HepG2 (cell line): ENCODE data around the gene CRTC2. TPM values are rescaled to one million over a fixed set of nuclear protein-coding genes. Genes with fewer than 3 reads are reported as not detected.

ENCODE experiments used
- ATAC-seq: fragments of 200-7000 bp; cut with Tn5 transposase; 3 replicates; pipeline ENCODE4 v1.9.1; 2020; ENCODE audit warnings: mild to moderate bottlenecking, moderate library complexity
- BruUV-seq: library from RNA; stranded (reverse); fragments of 400-500 nt; replicated peaks from 2 replicates; lab custom pipeline; 2021; lab: Mats Ljungman, UMichigan
- CTCF ChIA-PET: fragments of 300-600 bp; formaldehyde crosslinking; extraction: SDS; loops from one replicate; lab custom pipeline; 2021; ENCODE audit warnings: low total read pairs, inconsistent platforms, low intra/inter-chr PET ratio; lab: Yijun Ruan, JAX
- POLR2A ChIA-PET: fragments of 350-600 bp; sonication (Branson Sonifier 250); formaldehyde crosslinking; loops from one replicate; lab custom pipeline; 2020; ENCODE audit warnings: antibody characterized with exemption, inconsistent platforms; lab: Yijun Ruan, JAX
- DNase-seq: peaks from one replicate; pipeline ENCODE4 v3.0.0-alpha.2; 2015; ENCODE audit warnings: low spot score
- FAIRE-seq: peaks from 3 replicates; lab custom pipeline; 2011; peaks lifted over from hg19 to GRCh38; lab: Jason Lieb, UNC
- H2AFZ ChIP-seq: one replicate; pipeline ENCODE4 v1.6.1; 2011; ENCODE audit warnings: low read length, inconsistent platforms
- H3K27ac ChIP-seq: fragments of 300-600 bp; 3 replicates; pipeline ENCODE4 v1.8.0; 2011; ENCODE audit warnings: mixed run types, mild to moderate bottlenecking, mixed read lengths, low read length, inconsistent platforms; ENCODE audit not compliant: insufficient read depth; ENCODE audit errors: extremely low read length
- H3K27me3 ChIP-seq, 2 experiments: fragments of 200-600 bp in 1 of 2; 2 replicates in 1 of 2; 3 replicates in 1 of 2; pipeline versions ENCODE4 v1.6.0 to v1.8.0; 2011; ENCODE audit warnings: low read length in 2 of 2, mild to moderate bottlenecking in 2 of 2, moderate library complexity in 2 of 2, inconsistent platforms in 1 of 2; ENCODE audit not compliant: insufficient read depth in 2 of 2, control insufficient read depth in 1 of 2
- H3K36me3 ChIP-seq, 2 experiments: fragments of 200-600 bp in 1 of 2; replicated peaks in 1 of 2; 2 replicates in 1 of 2; 3 replicates in 1 of 2; pipeline versions ENCODE4 v1.5.1 to v1.8.0; 2011; ENCODE audit warnings: low read length in 2 of 2, inconsistent platforms in 1 of 2; ENCODE audit not compliant: insufficient read depth in 2 of 2, control insufficient read depth in 1 of 2
- H3K4me1 ChIP-seq: 2 replicates; pipeline ENCODE4 v1.5.1; 2012; ENCODE audit warnings: low read length, inconsistent platforms; ENCODE audit not compliant: insufficient read depth
- H3K4me2 ChIP-seq: 2 replicates; pipeline ENCODE4 v1.6.0; 2011; ENCODE audit warnings: low read depth, low read length, inconsistent platforms
- H3K4me3 ChIP-seq, 3 experiments: fragments of 200-600 bp in 1 of 3; sonication (generic), shearing (Covaris generic) in 1 of 3; replicated peaks in 1 of 3; 2 replicates each; pipeline ENCODE4 v1.5.1; 2011 to 2016; ENCODE audit warnings: low read length in 3 of 3, inconsistent platforms in 2 of 3, low read depth in 2 of 3, mild to moderate bottlenecking in 2 of 3, control low read depth in 1 of 3, mixed read lengths in 1 of 3; ENCODE audit not compliant: insufficient read depth in 1 of 3
- H3K79me2 ChIP-seq: one replicate; pipeline ENCODE4 v1.6.1; 2011; ENCODE audit warnings: low read length, inconsistent platforms; ENCODE audit not compliant: insufficient read depth
- H3K9ac ChIP-seq: 2 replicates; pipeline ENCODE4 v1.6.0; 2011; ENCODE audit warnings: mild to moderate bottlenecking, low read depth, low read length, inconsistent platforms; ENCODE audit not compliant: insufficient read depth
- H3K9me3 ChIP-seq: 2 replicates; pipeline ENCODE4 v1.5.1; 2012; ENCODE audit warnings: mild to moderate bottlenecking, low read length
- H4K20me1 ChIP-seq: 2 replicates; pipeline ENCODE4 v1.6.0; 2011; ENCODE audit warnings: inconsistent platforms, mild to moderate bottlenecking, low read length, moderate library complexity; ENCODE audit not compliant: insufficient read depth
- ATRX ChIP-seq: sonication (generic); formaldehyde crosslinking; IDR thresholded peaks from 2 replicates; pipeline ENCODE4 v1.4.0; 2020; ENCODE audit warnings: missing genetic modification reagents, borderline replicate concordance
- CCDC6 ChIP-seq: sonication (generic); formaldehyde crosslinking; IDR thresholded peaks from 2 replicates; pipeline ENCODE4 v1.8.1; 2022; ENCODE audit warnings: mild to moderate bottlenecking, missing genetic modification reagents, moderate library complexity
- HHEX ChIP-seq: IDR thresholded peaks from 2 replicates; pipeline ENCODE4 v1.6.1; 2016; ENCODE audit warnings: control low read depth
- KDM1A ChIP-seq: IDR thresholded peaks from 2 replicates; pipeline ENCODE4 v1.6.1; 2016; ENCODE audit warnings: missing compliant biosample characterization
- POLR2G ChIP-seq: fragments of 200-400 bp; formaldehyde crosslinking; IDR thresholded peaks from 2 replicates; pipeline ENCODE4 v1.6.1; 2018; ENCODE audit warnings: mild to moderate bottlenecking, low read depth, low read length, moderate library complexity
- RFXAP ChIP-seq: sonication (generic); formaldehyde crosslinking; IDR thresholded peaks from 2 replicates; pipeline ENCODE4 v1.4.0; 2020; ENCODE audit warnings: missing genetic modification reagents, borderline replicate concordance
- ZNF501 ChIP-seq: sonication (generic); formaldehyde crosslinking; IDR thresholded peaks from 2 replicates; pipeline ENCODE4 v1.5.1; 2020; ENCODE audit warnings: mild to moderate bottlenecking, moderate library complexity, missing genetic modification reagents
- ZNF556 ChIP-seq: sonication (generic); formaldehyde crosslinking; IDR thresholded peaks from 2 replicates; pipeline ENCODE4 v1.4.0; 2020; ENCODE audit warnings: mild to moderate bottlenecking, missing genetic modification reagents, borderline replicate concordance
- ZNF660 ChIP-seq: sonication (generic); formaldehyde crosslinking; IDR thresholded peaks from 2 replicates; pipeline ENCODE4 v1.5.1; 2020; ENCODE audit warnings: mild to moderate bottlenecking, low read depth, missing genetic modification reagents, borderline replicate concordance
- WGBS: methylation state at CpG from one replicate; pipeline ENCODE4 v1.1.6; 2017; ENCODE audit warnings: low lambda C conversion rate; 5-methylcytosine and 5-hydroxymethylcytosine counted together
- in situ Hi-C: cut with HindIII; loops from 2 replicates; pipeline ENCODE4 v1.10.0; 2017; ENCODE audit warnings: low pct_unique_long_range_greater_than_20kb; ENCODE audit not compliant: extremely low pct_ligation_motif_present
- intact Hi-C: fragments of 100-400 bp; cut with micrococcal nuclease; formaldehyde crosslinking; loops from one replicate; pipeline ENCODE4 v1.10.0; 2022; ENCODE audit not compliant: unreplicated experiment
- polyA plus RNA-seq, 8 experiments: library from polyadenylated mRNA; depleted of rRNA in 3 of 8; stranded (reverse) in 7 of 8; unstranded in 1 of 8; fragments of >200 nt; fragmentation: Illumina TruSeq in 4 of 8; extraction: Trizol in 4 of 8; gene quantifications; 2 replicates each; pipeline versions ENCODE4 v1.2.1 to v1.2.3, GENCODE V29; 2011 to 2016; ENCODE audit warnings: low read depth in 4 of 8, missing spikeins in 1 of 8, mixed read lengths in 1 of 8; ENCODE audit not compliant: insufficient read depth in 1 of 8
- total RNA-seq, 5 experiments: library from RNA; depleted of rRNA; stranded (reverse); fragments of >200 nt; fragmentation: Illumina TruSeq; extraction: Trizol; gene quantifications; 2 replicates each; pipeline ENCODE4 v1.2.3, GENCODE V29; 2016; ENCODE audit warnings: low read depth in 1 of 5
- TF ChIP-seq, protein P1 (sequence below): sonication (generic); formaldehyde crosslinking; IDR thresholded peaks from 2 replicates; pipeline ENCODE4 v1.4.0; 2020; ENCODE audit warnings: mild to moderate bottlenecking, low read depth, missing genetic modification reagents

Gene CRTC2
- total and polyA plus RNA-seq, 2 of the 13 experiments (the other 11 are each of a cell fraction or from before 2014, with no cell fraction given) = 6.1 to 26.7 TPM

DNA sequence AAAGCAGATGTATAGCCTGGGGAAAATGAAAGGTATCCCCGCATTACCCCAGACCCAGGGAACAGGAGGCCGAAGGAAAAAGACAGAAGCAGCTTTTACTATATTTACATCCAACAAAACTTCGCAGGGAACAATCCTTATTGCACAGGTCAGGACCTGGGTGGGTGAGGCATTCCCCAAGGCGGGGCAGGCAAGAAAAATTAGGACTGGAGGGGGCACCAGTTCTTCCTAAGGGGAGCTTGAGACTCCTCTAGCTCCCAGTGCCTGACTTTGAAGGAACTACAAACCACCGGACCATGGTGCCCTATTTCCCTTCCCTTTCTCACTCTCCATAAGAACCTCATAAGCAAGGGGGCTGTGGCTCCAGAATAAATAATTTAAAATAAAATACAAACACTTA, 29.0 kb downstream of the CRTC2 start (continued):
- TF ChIP-seq KDM1A (CRISPR knock-in tag) = no peak

DNA sequence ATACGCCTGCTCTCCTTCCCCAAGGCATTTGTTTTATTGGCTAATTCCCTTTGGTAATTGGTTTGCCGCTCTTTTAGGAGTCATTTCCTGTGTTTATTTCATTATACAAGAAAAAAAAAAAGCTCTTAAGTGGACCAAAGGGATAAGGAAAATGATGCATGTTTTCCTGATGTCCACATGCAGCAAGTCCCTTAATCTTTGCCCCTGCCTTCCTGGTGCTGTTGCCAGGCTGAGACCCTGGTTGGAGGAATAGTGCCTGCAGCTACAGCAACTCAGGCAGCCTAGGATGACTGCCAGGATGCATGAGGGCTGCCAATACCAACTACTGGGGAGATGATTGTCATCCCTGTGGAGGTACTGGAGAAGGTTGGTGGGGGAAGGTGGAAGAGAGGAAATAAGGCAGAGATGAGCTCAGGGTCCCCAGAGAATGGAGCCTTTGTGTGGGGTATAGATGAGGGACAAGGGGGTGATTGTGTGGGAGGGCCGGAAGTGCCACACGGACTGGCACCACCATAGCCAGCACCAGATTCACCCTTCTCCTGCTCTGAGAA, 29.5 kb downstream of the CRTC2 start:
- BruUV-seq = no TSS peak
- Histone ChIP-seq H3K9me3 (no peaks in the 10 kb centered on the region), H2AFZ (no peak overlapping the region), H3K9ac (no peak overlapping the region), H3K4me3 (no peak overlapping the region), H4K20me1 (no peaks in the 10 kb centered on the region), H3K4me2 (no peak overlapping the region), H3K79me2 (no peaks in the 10 kb centered on the region), H3K27ac (no peak overlapping the region), H3K36me3 (peaks cover 6 to 21% of the 10 kb centered on the region in 2 experiments; a peak in 3 of 5 replicates), H3K4me1 (peaks cover 8% of the 10 kb centered on the region; the same call in 1 of the 2 replicates), H3K27me3 (no peaks in the 10 kb centered on the region)
- TF ChIP-seq POLR2G = peak; percentile 50; the same call in 1 of the 2 replicates
- no peak for TF ChIP-seq RFXAP (CRISPR knock-in tag)
- TF ChIP-seq, protein P1, sequence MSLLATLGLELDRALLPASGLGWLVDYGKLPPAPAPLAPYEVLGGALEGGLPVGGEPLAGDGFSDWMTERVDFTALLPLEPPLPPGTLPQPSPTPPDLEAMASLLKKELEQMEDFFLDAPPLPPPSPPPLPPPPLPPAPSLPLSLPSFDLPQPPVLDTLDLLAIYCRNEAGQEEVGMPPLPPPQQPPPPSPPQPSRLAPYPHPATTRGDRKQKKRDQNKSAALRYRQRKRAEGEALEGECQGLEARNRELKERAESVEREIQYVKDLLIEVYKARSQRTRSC = no peak
- in situ Hi-C loops = no loop called here
- CTCF ChIA-PET = no interaction called here
- whole genome bisulfite sequencing = 89% methylated on average over 4 of the region's 4 CpGs
- no peak for FAIRE-seq
- ATAC-seq = no peak
- intact Hi-C loops = no loop called here
- POLR2A ChIA-PET = interaction anchor here (1.4 to 2.2 kb wide), 3 partner anchors 11 to 25 kb away, joined by 4 to 8 read pairs (median 6); partner anchors contain the start of gene DENND4B
- DNase-seq = no peak

DNA sequence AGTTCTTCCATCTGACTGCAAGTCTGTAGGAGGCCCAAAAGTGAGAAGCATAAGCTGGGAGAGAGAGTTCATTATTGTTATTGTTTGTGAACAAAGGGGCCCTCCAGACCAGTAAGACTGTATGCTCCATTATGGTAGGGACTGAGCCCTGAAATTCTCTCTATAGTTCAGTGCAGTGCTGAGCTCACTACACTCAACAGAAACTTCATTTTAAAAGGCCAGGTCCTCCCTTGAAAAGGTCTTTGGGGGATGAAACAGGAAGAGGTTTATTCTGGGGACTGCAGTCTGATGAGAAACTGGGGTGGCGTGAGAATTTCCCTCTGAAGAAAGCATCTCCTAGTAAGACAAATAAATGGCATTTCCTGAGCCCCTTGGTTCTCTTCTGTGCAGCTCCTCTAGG, 30.2 kb downstream of the CRTC2 start:
- no TSS peak for BruUV-seq
- no peak for DNase-seq
- in situ Hi-C loops (no loop called here), intact Hi-C loops (no loop called here)
- no peaks in the 10 kb centered on the region; a peak in 1 of 5 replicates for H3K27me3 ChIP-seq
- peaks cover 6 to 17% of the 10 kb centered on the region in 2 experiments; a peak in 3 of 5 replicates for H3K36me3 ChIP-seq
- H3K4me3 ChIP-seq = no peak overlapping the region
- no peaks in the 10 kb centered on the region for H4K20me1 ChIP-seq
- WGBS = 100% methylated on average over 1 of the region's 1 CpG
- H3K27ac ChIP-seq = no peak overlapping the region
- H3K9me3 ChIP-seq = no peaks in the 10 kb centered on the region
- no peak overlapping the region for H2AFZ ChIP-seq
- H3K9ac ChIP-seq = no peak overlapping the region
- no peak for FAIRE-seq
- ChIA-PET POLR2A (interaction anchor here (1.7 to 2.2 kb wide), 2 partner anchors 18 to 25 kb away, joined by 6 to 8 read pairs; partner anchors contain the start of gene DENND4B), CTCF (no interaction called here)
- no peak for ATAC-seq
- TF ChIP-seq ZNF660 (CRISPR knock-in tag) = no peak
- no peak for TF ChIP-seq HHEX
- no peak for TF ChIP-seq ZNF501 (CRISPR knock-in tag)
- no peak for TF ChIP-seq ATRX (CRISPR knock-in tag)
- no peak for TF ChIP-seq CCDC6 (CRISPR knock-in tag)
- TF ChIP-seq ZNF556 = no peak
- no peak overlapping the region for H3K4me2 ChIP-seq
- H3K4me1 ChIP-seq = peaks cover 9% of the 10 kb centered on the region; the same call in 1 of the 2 replicates
- H3K79me2 ChIP-seq = no peaks in the 10 kb centered on the region
